HepG2 (cell line): Measurements from ENCODE around the gene MRNIP. TPM values are rescaled to one million over a fixed set of nuclear protein-coding genes. Genes with fewer than 3 reads are reported as not detected.
A peak's percentile ranks its signal among the peaks of the same experiment; 100 is the strongest.

Source experiments
- ARNT ChIP-seq: fragments of 450-650 bp; IDR thresholded peaks from 2 replicates; pipeline ENCODE4 v1.6.1; 2017
- ATAD3A ChIP-seq: sonication (generic); formaldehyde crosslinking; IDR thresholded peaks from 2 replicates; pipeline ENCODE4 v1.4.0; 2020; ENCODE audit warnings: missing genetic modification reagents
- FOSL1 ChIP-seq: sonication (generic); formaldehyde crosslinking; IDR thresholded peaks from 2 replicates; pipeline ENCODE4 v1.9.0; 2021; ENCODE audit warnings: missing genetic modification reagents, borderline replicate concordance
- IKZF1 ChIP-seq: fragments of 450-650 bp; IDR thresholded peaks from 2 replicates; pipeline ENCODE4 v1.7.1; 2016
- KDM3A ChIP-seq: IDR thresholded peaks from 2 replicates; pipeline ENCODE4 v1.6.1; 2018; ENCODE audit warnings: low read depth, missing compliant biosample characterization
- KDM5B ChIP-seq: sonication (generic); formaldehyde crosslinking; IDR thresholded peaks from 2 replicates; pipeline ENCODE4 v1.4.0; 2020; ENCODE audit warnings: missing genetic modification reagents, mild to moderate bottlenecking, borderline replicate concordance
- KDM6A ChIP-seq: IDR thresholded peaks from 2 replicates; pipeline ENCODE4 v1.6.1; 2016; ENCODE audit warnings: low read depth
- KLF16 ChIP-seq, 2 experiments: sonication (generic) in 1 of 2; formaldehyde crosslinking in 1 of 2; IDR thresholded peaks; 2 replicates each; pipeline versions ENCODE4 v1.6.1 to v1.8.0; 2016 to 2023; ENCODE audit warnings: missing genetic modification reagents in 2 of 2, missing compliant biosample characterization in 1 of 2
- NFIB ChIP-seq: sonication (generic); formaldehyde crosslinking; IDR thresholded peaks from 2 replicates; pipeline ENCODE4 v1.9.0; 2021; ENCODE audit warnings: missing genetic modification reagents, mild to moderate bottlenecking, borderline replicate concordance
- NR2C2 ChIP-seq: sonication (generic); formaldehyde crosslinking; IDR thresholded peaks from 2 replicates; pipeline ENCODE4 v1.4.0; 2020; ENCODE audit warnings: missing genetic modification reagents, mild to moderate bottlenecking, moderate library complexity, borderline replicate concordance
- PITX1 ChIP-seq: sonication (generic); formaldehyde crosslinking; IDR thresholded peaks from 2 replicates; pipeline ENCODE4 v1.5.1; 2020; ENCODE audit warnings: mild to moderate bottlenecking, missing genetic modification reagents
- RBFOX2 ChIP-seq: fragments of 200-400 bp; formaldehyde crosslinking; IDR thresholded peaks from 2 replicates; pipeline ENCODE4 v1.6.1; 2017; ENCODE audit warnings: low read depth, mild to moderate bottlenecking, low read length
- SIX4 ChIP-seq: sonication (generic); formaldehyde crosslinking; IDR thresholded peaks from 2 replicates; pipeline ENCODE4 v1.4.0; 2020; ENCODE audit warnings: missing genetic modification reagents
- SMARCC2 ChIP-seq: fragments of 450-650 bp; IDR thresholded peaks from 2 replicates; pipeline ENCODE4 v1.6.1; 2017; ENCODE audit warnings: antibody characterized with exemption, mild to moderate bottlenecking
- SRY ChIP-seq: sonication (generic); formaldehyde crosslinking; IDR thresholded peaks from 2 replicates; pipeline ENCODE4 v1.8.0; 2022; ENCODE audit warnings: mild to moderate bottlenecking, missing genetic modification reagents
- TOPORS ChIP-seq: sonication (generic); formaldehyde crosslinking; IDR thresholded peaks from 2 replicates; pipeline ENCODE4 v1.8.0; 2023; ENCODE audit warnings: mild to moderate bottlenecking, missing genetic modification reagents
- ZC3H13 ChIP-seq: sonication (generic); formaldehyde crosslinking; IDR thresholded peaks from 2 replicates; pipeline ENCODE4 v1.8.1; 2023; ENCODE audit warnings: mild to moderate bottlenecking, missing genetic modification reagents, moderate library complexity
- ZNF160 ChIP-seq: sonication (generic); formaldehyde crosslinking; IDR thresholded peaks from 2 replicates; pipeline ENCODE4 v1.8.0; 2022; ENCODE audit warnings: mild to moderate bottlenecking, inconsistent platforms, missing genetic modification reagents
- ZNF432 ChIP-seq: sonication (generic); formaldehyde crosslinking; IDR thresholded peaks from 2 replicates; pipeline ENCODE4 v1.5.0; 2020; ENCODE audit warnings: missing genetic modification reagents, mild to moderate bottlenecking, borderline replicate concordance
- ZNF468 ChIP-seq: sonication (generic); formaldehyde crosslinking; IDR thresholded peaks from 2 replicates; pipeline ENCODE4 v1.8.0; 2022; ENCODE audit warnings: mild to moderate bottlenecking, moderate library complexity, missing genetic modification reagents
- ZNF556 ChIP-seq: sonication (generic); formaldehyde crosslinking; IDR thresholded peaks from 2 replicates; pipeline ENCODE4 v1.4.0; 2020; ENCODE audit warnings: mild to moderate bottlenecking, missing genetic modification reagents, borderline replicate concordance
- ZNF615 ChIP-seq: sonication (generic); formaldehyde crosslinking; IDR thresholded peaks from 2 replicates; pipeline ENCODE4 v1.5.0; 2020; ENCODE audit warnings: mild to moderate bottlenecking, missing genetic modification reagents, borderline replicate concordance
- ZNF629 ChIP-seq: sonication (generic); formaldehyde crosslinking; conservative IDR thresholded peaks from 2 replicates; pipeline ENCODE4 v1.5.0; 2020; ENCODE audit warnings: missing genetic modification reagents
- ZNF781 ChIP-seq: sonication (generic); formaldehyde crosslinking; IDR thresholded peaks from 2 replicates; pipeline ENCODE4 v1.5.1; 2020; ENCODE audit warnings: borderline replicate concordance, mild to moderate bottlenecking, missing genetic modification reagents; ENCODE audit errors: not compliant biosample characterization
- ZSCAN22 ChIP-seq: sonication (generic); formaldehyde crosslinking; IDR thresholded peaks from 2 replicates; pipeline ENCODE4 v1.4.0; 2020; ENCODE audit warnings: mild to moderate bottlenecking, missing genetic modification reagents
- polyA plus RNA-seq, 8 experiments: library from polyadenylated mRNA; depleted of rRNA in 3 of 8; stranded (reverse) in 7 of 8; unstranded in 1 of 8; fragments of >200 nt; fragmentation: Illumina TruSeq in 4 of 8; extraction: Trizol in 4 of 8; gene quantifications; 2 replicates each; pipeline versions ENCODE4 v1.2.1 to v1.2.3, GENCODE V29; 2011 to 2016; ENCODE audit warnings: low read depth in 4 of 8, missing spikeins in 1 of 8, mixed read lengths in 1 of 8; ENCODE audit not compliant: insufficient read depth in 1 of 8
- total RNA-seq, 5 experiments: library from RNA; depleted of rRNA; stranded (reverse); fragments of >200 nt; fragmentation: Illumina TruSeq; extraction: Trizol; gene quantifications; 2 replicates each; pipeline ENCODE4 v1.2.3, GENCODE V29; 2016; ENCODE audit warnings: low read depth in 1 of 5
- TF ChIP-seq, protein P1 (sequence below): sonication (generic); formaldehyde crosslinking; conservative IDR thresholded peaks from 2 replicates; pipeline ENCODE4 v1.8.0; 2022; ENCODE audit warnings: missing genetic modification reagents
- TF ChIP-seq, protein P2 (sequence below): sonication (generic); formaldehyde crosslinking; IDR thresholded peaks from 2 replicates; pipeline ENCODE4; 2020; ENCODE audit warnings: missing genetic modification reagents, mild to moderate bottlenecking, borderline replicate concordance

Gene MRNIP
- total and polyA plus RNA-seq, 2 of the 13 experiments (the other 11 are each of a cell fraction or from before 2014, with no cell fraction given): 15.5 to 34.1 TPM

DNA sequence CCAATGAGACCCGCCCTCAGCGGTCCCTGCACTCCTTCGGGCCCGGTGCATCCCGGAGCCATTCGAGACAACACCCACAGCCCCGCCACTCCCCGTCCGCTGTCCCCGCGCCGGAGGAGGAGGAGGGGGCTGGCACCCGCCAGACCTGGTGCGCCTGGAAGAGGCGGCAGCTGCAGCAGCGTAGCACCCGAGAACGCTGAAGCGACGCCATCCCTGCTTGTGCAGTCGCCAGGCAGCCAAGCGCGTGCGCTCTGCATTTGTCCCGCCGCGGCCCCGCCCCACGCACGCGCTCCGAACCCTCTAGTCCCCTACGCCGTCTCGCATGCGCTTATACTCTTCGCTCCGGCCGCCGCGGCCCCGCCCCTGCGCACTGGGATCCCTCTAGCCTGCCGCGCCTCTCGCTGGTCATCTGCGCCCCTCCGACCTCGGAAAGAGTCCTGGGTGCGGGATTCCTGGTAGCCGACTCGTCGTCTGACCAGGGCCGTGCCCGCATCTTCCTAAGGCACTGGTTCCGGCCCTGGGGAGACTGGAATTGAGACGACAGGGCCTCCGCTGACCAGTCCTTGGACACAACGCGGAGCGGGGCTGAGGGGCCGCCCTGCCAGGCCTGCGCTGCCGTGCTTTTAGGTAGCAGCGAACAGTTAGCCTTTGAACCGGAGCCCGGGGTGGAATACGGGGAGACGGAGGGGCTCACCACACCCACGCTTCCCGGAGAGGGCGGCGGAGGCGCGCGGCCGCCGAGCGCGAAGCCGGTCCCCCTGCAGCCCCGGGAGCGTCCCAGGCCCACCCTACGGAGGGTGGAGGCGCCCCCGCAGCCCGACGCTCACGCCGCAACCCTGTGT lies at the start of gene MRNIP (continued):
- TF ChIP-seq, protein P1, sequence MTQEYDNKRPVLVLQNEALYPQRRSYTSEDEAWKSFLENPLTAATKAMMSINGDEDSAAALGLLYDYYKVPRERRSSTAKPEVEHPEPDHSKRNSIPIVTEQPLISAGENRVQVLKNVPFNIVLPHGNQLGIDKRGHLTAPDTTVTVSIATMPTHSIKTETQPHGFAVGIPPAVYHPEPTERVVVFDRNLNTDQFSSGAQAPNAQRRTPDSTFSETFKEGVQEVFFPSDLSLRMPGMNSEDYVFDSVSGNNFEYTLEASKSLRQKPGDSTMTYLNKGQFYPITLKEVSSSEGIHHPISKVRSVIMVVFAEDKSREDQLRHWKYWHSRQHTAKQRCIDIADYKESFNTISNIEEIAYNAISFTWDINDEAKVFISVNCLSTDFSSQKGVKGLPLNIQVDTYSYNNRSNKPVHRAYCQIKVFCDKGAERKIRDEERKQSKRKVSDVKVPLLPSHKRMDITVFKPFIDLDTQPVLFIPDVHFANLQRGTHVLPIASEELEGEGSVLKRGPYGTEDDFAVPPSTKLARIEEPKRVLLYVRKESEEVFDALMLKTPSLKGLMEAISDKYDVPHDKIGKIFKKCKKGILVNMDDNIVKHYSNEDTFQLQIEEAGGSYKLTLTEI (CRISPR knock-in tag): no peak
- TF ChIP-seq ARNT (no peak), ZC3H13 (peak; percentile 89), ZNF781 (CRISPR knock-in tag) (peak; percentile 83), ZNF556 (CRISPR knock-in tag) (peak; percentile 57; the same call in 1 of the 2 replicates), KDM6A (no peak), RBFOX2 (peak; percentile 96), PITX1 (peak; percentile 77), SIX4 (CRISPR knock-in tag) (peak; percentile 33; the same call in 1 of the 2 replicates), SRY (CRISPR knock-in tag) (peak; percentile 65; the same call in 1 of the 2 replicates), IKZF1 (no peak), SMARCC2 (no peak), ZNF468 (CRISPR knock-in tag) (no peak), ZSCAN22 (no peak), KLF16 (CRISPR knock-in tag; IDR thresholded peaks at IDR 0.05) (peak in 1 of 2 experiments; percentile 85; a peak in 2 of 4 replicates), NR2C2 (CRISPR knock-in tag) (peak; percentile 96), KDM3A (CRISPR knock-in tag) (peak; percentile 93), ZNF160 (CRISPR knock-in tag) (peak; percentile 82), ZNF629 (0 out of 2 replicates have a peak, but pooled peaks have one; percentile 31), ZNF432 (CRISPR knock-in tag) (no peak), NFIB (CRISPR knock-in tag) (no peak), ATAD3A (CRISPR knock-in tag) (no peak), KDM5B (peak; percentile 98; the same call in 1 of the 2 replicates), ZNF615 (CRISPR knock-in tag) (no peak), FOSL1 (CRISPR knock-in tag) (no peak), TOPORS (CRISPR knock-in tag) (peak; percentile 71; the same call in 1 of the 2 replicates)
- TF ChIP-seq, protein P2, sequence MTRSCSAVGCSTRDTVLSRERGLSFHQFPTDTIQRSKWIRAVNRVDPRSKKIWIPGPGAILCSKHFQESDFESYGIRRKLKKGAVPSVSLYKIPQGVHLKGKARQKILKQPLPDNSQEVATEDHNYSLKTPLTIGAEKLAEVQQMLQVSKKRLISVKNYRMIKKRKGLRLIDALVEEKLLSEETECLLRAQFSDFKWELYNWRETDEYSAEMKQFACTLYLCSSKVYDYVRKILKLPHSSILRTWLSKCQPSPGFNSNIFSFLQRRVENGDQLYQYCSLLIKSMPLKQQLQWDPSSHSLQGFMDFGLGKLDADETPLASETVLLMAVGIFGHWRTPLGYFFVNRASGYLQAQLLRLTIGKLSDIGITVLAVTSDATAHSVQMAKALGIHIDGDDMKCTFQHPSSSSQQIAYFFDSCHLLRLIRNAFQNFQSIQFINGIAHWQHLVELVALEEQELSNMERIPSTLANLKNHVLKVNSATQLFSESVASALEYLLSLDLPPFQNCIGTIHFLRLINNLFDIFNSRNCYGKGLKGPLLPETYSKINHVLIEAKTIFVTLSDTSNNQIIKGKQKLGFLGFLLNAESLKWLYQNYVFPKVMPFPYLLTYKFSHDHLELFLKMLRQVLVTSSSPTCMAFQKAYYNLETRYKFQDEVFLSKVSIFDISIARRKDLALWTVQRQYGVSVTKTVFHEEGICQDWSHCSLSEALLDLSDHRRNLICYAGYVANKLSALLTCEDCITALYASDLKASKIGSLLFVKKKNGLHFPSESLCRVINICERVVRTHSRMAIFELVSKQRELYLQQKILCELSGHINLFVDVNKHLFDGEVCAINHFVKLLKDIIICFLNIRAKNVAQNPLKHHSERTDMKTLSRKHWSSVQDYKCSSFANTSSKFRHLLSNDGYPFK (CRISPR knock-in tag): peak; percentile 90
